Lower lobe of right lung (tissue), 2 donors: ENCODE measurements around the gene PPP1R15A. TPM values are rescaled to one million over a fixed set of nuclear protein-coding genes. Genes with fewer than 3 reads are reported as not detected.
A peak's percentile ranks its signal among the peaks of the same experiment; 100 is the strongest.

Source experiments
- ATAC-seq, 2 donors: fragments of 200-7000 bp; cut with Tn5 transposase; one replicate each; pipeline ENCODE4 v1.9.1; 2020 to 2022; ENCODE audit warnings: mild to moderate bottlenecking in 2 of 2, moderate library complexity in 2 of 2
- DNase-seq: peaks from one replicate; pipeline ENCODE4 v3.0.0-alpha.2; 2020
- H3K27ac ChIP-seq: fragments of 200-600 bp; one replicate; pipeline ENCODE4 v1.8.0; 2022
- H3K27me3 ChIP-seq: fragments of 200-600 bp; one replicate; pipeline ENCODE4 v1.8.0; 2022; ENCODE audit warnings: low read depth
- H3K36me3 ChIP-seq: fragments of 200-600 bp; one replicate; pipeline ENCODE4 v1.8.0; 2022; ENCODE audit warnings: mild to moderate bottlenecking
- H3K4me1 ChIP-seq: fragments of 200-600 bp; one replicate; pipeline ENCODE4 v1.8.0; 2022
- H3K4me3 ChIP-seq: fragments of 200-600 bp; one replicate; pipeline ENCODE4 v1.8.0; 2022; ENCODE audit warnings: mild to moderate bottlenecking
- H3K9me3 ChIP-seq: fragments of 200-600 bp; one replicate; pipeline ENCODE4 v1.8.0; 2022
- intact Hi-C: fragments of 100-400 bp; cut with DNase I; formaldehyde crosslinking; loops from one replicate; pipeline ENCODE4 v1.11.0; 2022
- long read RNA-seq: library from polyadenylated mRNA; unstranded; transcript quantifications from one replicate; pipeline ENCODE4 v2.0.0, GENCODE V29; 2021
- total RNA-seq: library from RNA; stranded (reverse); fragmentation: NEBNext Ultra II Directional; extraction: Animal tissue kit (Norgen Biotek cat#: 25700); gene quantifications from one replicate; pipeline ENCODE4 v1.2.1, GENCODE V29; 2021
- TF ChIP-seq, protein P1 (sequence below): fragments of 200-600 bp; IDR thresholded peaks from one replicate; pipeline ENCODE4 v1.8.0; 2022; ENCODE audit warnings: antibody characterized with exemption, mild to moderate bottlenecking
- donor health status: DM: no; HTN: yes; CAD: no; lungs with severe emphysema.

Gene PPP1R15A
- 80.4 TPM for total RNA-seq
- long read RNA-seq, transcript PPP1R15A-201 (3 exons, 2,378 nt): major isoform, 350 of 406 reads
- long read RNA-seq, partial matches to known transcripts: 50 of 406 reads
- long read RNA-seq, other reads (novel, unspliced or antisense): 3 of 406 reads

GRCh38 chr19:48872182-48872883, at the start of gene PPP1R15A:
Gene PPP1R15A (plus strand): TSS chr19:48872421. CDS start chr19:48873234, 813 bp downstream.
- Histone ChIP-seq H3K27ac (peak within 1 kb of the TSS; percentile 100), H3K27me3 (no peaks in the 10 kb centered on the region), H3K4me1 (peaks cover 61% of the 10 kb centered on the region), H3K4me3 (peak within 1 kb of the TSS; percentile 79), H3K36me3 (peaks cover 42% of the 10 kb centered on the region), H3K9me3 (no peaks in the 10 kb centered on the region)
- DNase-seq: peak; percentile 97
- peak; percentile 75 to 82 for ATAC-seq
- intact Hi-C loops: no loop called here
- TF ChIP-seq, protein P1, sequence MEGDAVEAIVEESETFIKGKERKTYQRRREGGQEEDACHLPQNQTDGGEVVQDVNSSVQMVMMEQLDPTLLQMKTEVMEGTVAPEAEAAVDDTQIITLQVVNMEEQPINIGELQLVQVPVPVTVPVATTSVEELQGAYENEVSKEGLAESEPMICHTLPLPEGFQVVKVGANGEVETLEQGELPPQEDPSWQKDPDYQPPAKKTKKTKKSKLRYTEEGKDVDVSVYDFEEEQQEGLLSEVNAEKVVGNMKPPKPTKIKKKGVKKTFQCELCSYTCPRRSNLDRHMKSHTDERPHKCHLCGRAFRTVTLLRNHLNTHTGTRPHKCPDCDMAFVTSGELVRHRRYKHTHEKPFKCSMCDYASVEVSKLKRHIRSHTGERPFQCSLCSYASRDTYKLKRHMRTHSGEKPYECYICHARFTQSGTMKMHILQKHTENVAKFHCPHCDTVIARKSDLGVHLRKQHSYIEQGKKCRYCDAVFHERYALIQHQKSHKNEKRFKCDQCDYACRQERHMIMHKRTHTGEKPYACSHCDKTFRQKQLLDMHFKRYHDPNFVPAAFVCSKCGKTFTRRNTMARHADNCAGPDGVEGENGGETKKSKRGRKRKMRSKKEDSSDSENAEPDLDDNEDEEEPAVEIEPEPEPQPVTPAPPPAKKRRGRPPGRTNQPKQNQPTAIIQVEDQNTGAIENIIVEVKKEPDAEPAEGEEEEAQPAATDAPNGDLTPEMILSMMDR: peak; percentile 15

- no peak overlapping the region for H3K27ac ChIP-seq
- H3K36me3 ChIP-seq: no peaks in the 10 kb centered on the region
- H3K27me3 ChIP-seq: no peaks in the 10 kb centered on the region
- H3K4me1 ChIP-seq: peaks cover 17% of the 10 kb centered on the region
- intact Hi-C loops: no loop called here
- H3K9me3 ChIP-seq: no peaks in the 10 kb centered on the region
- DNase-seq (no peak), ATAC-seq (no peak)
- TF ChIP-seq, protein P1: no peak
- no peak overlapping the region for H3K4me3 ChIP-seq
Observed at GRCh38 chr19:48822514-48822913, 49.7 kb upstream of the PPP1R15A start.

GRCh38 chr19:48826606-48827020, 45.6 kb upstream of the PPP1R15A start:
- Histone ChIP-seq H3K9me3 (no peaks in the 10 kb centered on the region), H3K27ac (no peak overlapping the region), H3K4me3 (no peak overlapping the region), H3K36me3 (peaks cover 8% of the 10 kb centered on the region), H3K27me3 (no peaks in the 10 kb centered on the region), H3K4me1 (no peaks in the 10 kb centered on the region)
- TF ChIP-seq, protein P1: peak; percentile 26
- ATAC-seq (peak; percentile 61 to 69), DNase-seq (peak; percentile 72)
- intact Hi-C loops: no loop called here

DNA sequence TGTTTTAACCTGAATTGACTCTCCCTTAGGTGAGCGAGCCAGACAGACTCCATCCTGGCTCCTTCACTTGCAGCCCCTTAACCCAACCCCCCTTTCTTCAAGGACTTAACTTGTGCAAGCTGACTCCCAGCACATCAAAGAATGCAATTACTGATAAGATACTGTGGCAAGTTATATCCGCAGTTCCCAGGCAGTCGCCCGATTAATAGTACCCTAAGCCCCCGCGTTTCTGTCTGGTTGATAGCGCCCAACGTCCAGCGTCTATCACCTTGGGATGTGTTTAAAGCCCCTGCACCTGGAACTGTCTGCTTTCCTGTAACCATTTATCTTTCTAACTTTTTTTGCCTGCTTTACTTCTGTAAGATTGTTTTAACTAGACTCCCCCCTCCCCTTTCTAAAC, 42.1 kb upstream of the PPP1R15A start:
- ATAC-seq (no peak), DNase-seq (no peak)
- Histone ChIP-seq H3K27ac (no peak overlapping the region), H3K36me3 (peaks cover 21% of the 10 kb centered on the region), H3K27me3 (no peaks in the 10 kb centered on the region), H3K4me1 (no peaks in the 10 kb centered on the region), H3K4me3 (no peak overlapping the region), H3K9me3 (no peaks in the 10 kb centered on the region)
- intact Hi-C loops: no loop called here
- TF ChIP-seq, protein P1: no peak

DNA sequence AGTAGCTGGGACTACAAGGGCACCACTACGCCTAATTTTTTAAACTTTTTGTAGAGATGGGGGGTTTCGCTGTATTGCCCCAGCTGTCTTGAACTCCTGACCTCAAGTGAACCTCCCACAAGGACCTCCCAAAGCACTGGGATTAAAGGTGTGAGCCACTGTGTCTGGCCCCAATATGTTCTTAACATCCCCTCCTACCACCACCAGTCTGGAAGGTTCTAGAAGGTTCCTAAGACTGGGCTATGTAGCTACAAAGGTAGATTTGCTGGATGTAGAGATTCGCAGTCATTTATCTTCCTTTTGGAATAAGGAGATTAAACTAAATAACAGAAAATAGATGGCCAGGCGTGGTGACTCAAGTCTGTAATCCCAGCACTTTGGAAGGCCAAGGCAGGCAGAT, 41.3 kb upstream of the PPP1R15A start:
- H3K9me3 ChIP-seq: no peaks in the 10 kb centered on the region
- no peak overlapping the region for H3K27ac ChIP-seq
- TF ChIP-seq, protein P1: no peak
- intact Hi-C loops: no loop called here
- peaks cover 5% of the 10 kb centered on the region for H3K4me1 ChIP-seq
- H3K27me3 ChIP-seq: no peaks in the 10 kb centered on the region
- DNase-seq (no peak), ATAC-seq (no peak)
- no peak overlapping the region for H3K4me3 ChIP-seq
- H3K36me3 ChIP-seq: peaks cover 21% of the 10 kb centered on the region
